22Rv1 (cell line): Measurements from ENCODE around the gene AMBRA1.

Experiments used
- CTCF ChIP-seq: fragments of 450-650 bp; IDR thresholded peaks from 2 replicates; pipeline ENCODE4 v1.5.1; 2017; ENCODE audit warnings: mild to moderate bottlenecking
- ZFX ChIP-seq: fragments of 450-650 bp; IDR thresholded peaks from 2 replicates; pipeline ENCODE4 v1.6.1; 2017; ENCODE audit warnings: antibody characterized with exemption, borderline replicate concordance

DNA sequence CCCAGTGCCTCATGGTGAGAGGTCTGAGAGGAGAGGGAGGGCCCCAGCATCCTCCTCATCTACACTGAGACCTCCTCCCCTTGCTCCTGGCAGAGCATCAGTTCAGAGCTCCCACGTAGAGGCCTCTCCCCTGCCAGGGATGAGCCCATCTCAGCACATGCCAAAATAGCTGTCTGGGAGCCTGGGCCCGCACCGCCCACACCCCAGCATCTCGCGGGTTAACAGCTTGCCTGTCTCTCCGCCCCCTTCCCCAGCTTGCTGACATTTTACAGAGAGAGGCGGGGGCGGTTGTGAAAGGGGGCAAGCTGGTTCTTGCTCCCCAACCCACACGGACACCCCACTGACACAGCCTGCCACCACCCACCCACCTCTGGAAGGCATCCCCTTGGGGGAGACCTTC, 240.1 kb downstream of the AMBRA1 start:
- TF ChIP-seq CTCF = no peak
- no peak for TF ChIP-seq ZFX
